Breast epithelium (tissue), 3 donors: ENCODE measurements around the gene ADAMTSL3.

ENCODE experiments used
- CTCF ChIP-seq, 3 donors: fragments of 450-650 bp; IDR thresholded peaks; one replicate each; pipeline ENCODE4 v1.5.1; 2016 to 2017; ENCODE audit warnings: antibody characterized with exemption in 3 of 3, mild to moderate bottlenecking in 3 of 3, moderate library complexity in 3 of 3
- POLR2A ChIP-seq: fragments of 450-650 bp; IDR thresholded peaks from one replicate; pipeline ENCODE4 v1.6.1; 2016; ENCODE audit warnings: antibody characterized with exemption, mild to moderate bottlenecking, moderate library complexity

GRCh38 chr15:83753872-83754493 lies 100.1 kb downstream of the ADAMTSL3 start:
- TF ChIP-seq CTCF (IDR thresholded peaks at IDR 0.05) (no peak), POLR2A (no peak)
